Endometrial microvascular endothelial cells (primary cell): ENCODE data around the gene PRKG1. TPM values are rescaled to one million over a fixed set of nuclear protein-coding genes. Genes with fewer than 3 reads are reported as not detected.

Experiments
- total RNA-seq: library from RNA; depleted of rRNA; stranded (reverse); fragments of >200 nt; gene quantifications from one replicate; pipeline ENCODE4 v1.2.3, GENCODE V29; 2015; ENCODE audit errors: inconsistent ontology term

Gene PRKG1
- total RNA-seq, 1 donor from 2014 or later, result not detected

Other genes with a start within 250 kb of the PRKG1 start
- gene A1CF, start 188.9 kb upstream of the PRKG1 start, total RNA-seq, result not detected